SJSA1 (cell line): Measurements from ENCODE around the gene ZNF469. TPM values are rescaled to one million over a fixed set of nuclear protein-coding genes. Genes with fewer than 3 reads are reported as not detected.
"Not testable (repeated sequence)": the region's sequence is repeated elsewhere in the genome, so short reads cannot be mapped to it uniquely, and the experiment has no call there.

Source experiments
- DNase-seq, 2 experiments: peaks; one replicate each; pipeline ENCODE4 v3.0.0-alpha.2; 2015 to 2020; ENCODE audit warnings: low spot score in 2 of 2, low read depth in 1 of 2
- H3K27ac ChIP-seq: fragments of 250-450 bp; sonication (Bioruptor Pico); 2 replicates; pipeline ENCODE4 v1.5.1; 2020; ENCODE audit warnings: mild to moderate bottlenecking, moderate library complexity
- H3K27me3 ChIP-seq: fragments of 250-450 bp; sonication (Bioruptor Pico); replicated peaks from 2 replicates; pipeline ENCODE4 v1.5.1; 2020; ENCODE audit warnings: mild to moderate bottlenecking, moderate library complexity
- H3K36me3 ChIP-seq: fragments of 250-450 bp; sonication (Bioruptor Pico); 2 replicates; pipeline ENCODE4 v1.5.1; 2020; ENCODE audit warnings: mild to moderate bottlenecking
- H3K4me1 ChIP-seq: fragments of 250-450 bp; sonication (Bioruptor Pico); replicated peaks from 2 replicates; pipeline ENCODE4 v1.6.1; 2021; ENCODE audit warnings: mild to moderate bottlenecking
- H3K4me3 ChIP-seq: fragments of 250-450 bp; sonication (Bioruptor Pico); 2 replicates; pipeline ENCODE4 v1.5.1; 2020; ENCODE audit warnings: mild to moderate bottlenecking
- H3K9me3 ChIP-seq: fragments of 250-450 bp; sonication (Bioruptor Pico); replicated peaks from 2 replicates; pipeline ENCODE4 v1.5.1; 2020; ENCODE audit warnings: mild to moderate bottlenecking
- total RNA-seq: library from RNA; depleted of rRNA; stranded (reverse); fragments of >200 nt; shearing (Covaris generic); gene quantifications from 2 replicates; pipeline ENCODE4 v1.2.3, GENCODE V29; 2014

The ZNF469 gene
- total RNA-seq, 1 experiment from 2014 or later: 3.6 TPM

DNA sequence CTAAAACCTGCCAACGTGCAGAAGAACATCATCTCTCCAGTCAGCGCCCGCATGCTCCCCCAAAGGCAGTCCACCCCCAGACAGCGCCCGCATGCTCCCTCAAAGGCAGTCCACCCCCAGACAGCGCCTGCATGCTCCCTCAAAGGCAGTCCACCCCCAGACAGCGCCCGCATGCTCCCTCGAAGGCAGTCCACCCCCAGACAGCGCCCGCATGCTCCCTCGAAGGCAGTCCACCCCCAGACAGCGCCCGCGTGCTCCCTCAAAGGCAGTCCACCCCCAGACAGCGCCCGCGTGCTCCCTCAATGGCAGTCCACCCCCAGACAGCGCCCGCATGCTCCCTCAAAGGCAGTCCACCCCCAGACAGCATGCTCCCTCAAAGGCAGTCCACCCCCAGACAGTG is 22.4 kb upstream of the ZNF469 start:
- H3K27me3 ChIP-seq, H3K9me3 ChIP-seq, H3K4me3 ChIP-seq, H3K27ac ChIP-seq, H3K36me3 ChIP-seq, DNase-seq: not testable (repeated sequence)
- peaks cover 24% of the 10 kb centered on the region for H3K4me1 ChIP-seq

DNA sequence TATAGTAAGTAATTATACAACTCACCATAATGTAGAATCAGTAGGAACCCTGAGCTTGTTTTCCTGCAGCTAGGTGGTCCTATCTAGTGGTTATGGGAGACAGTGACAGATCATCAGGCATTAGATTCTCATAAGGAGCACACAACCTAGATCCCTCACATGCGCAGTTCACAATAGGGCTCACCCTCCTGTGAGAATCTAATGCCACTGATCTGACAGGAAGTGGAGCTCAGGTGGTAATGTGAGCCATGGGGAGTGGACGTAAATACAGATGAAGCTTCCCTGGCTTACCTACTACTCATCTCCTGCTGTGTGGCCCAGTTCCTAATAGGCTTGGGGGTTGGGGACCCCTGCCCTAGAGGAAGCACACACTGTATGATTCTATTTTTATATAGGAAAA is 21.8 kb upstream of the ZNF469 start:
- no peak overlapping the region for H3K4me3 ChIP-seq
- no peak for DNase-seq
- no peaks in the 10 kb centered on the region for H3K36me3 ChIP-seq
- H3K4me1 ChIP-seq: peaks cover 24% of the 10 kb centered on the region
- H3K27ac ChIP-seq: no peak overlapping the region
- no peaks in the 10 kb centered on the region for H3K27me3 ChIP-seq
- no peaks in the 10 kb centered on the region for H3K9me3 ChIP-seq

DNA sequence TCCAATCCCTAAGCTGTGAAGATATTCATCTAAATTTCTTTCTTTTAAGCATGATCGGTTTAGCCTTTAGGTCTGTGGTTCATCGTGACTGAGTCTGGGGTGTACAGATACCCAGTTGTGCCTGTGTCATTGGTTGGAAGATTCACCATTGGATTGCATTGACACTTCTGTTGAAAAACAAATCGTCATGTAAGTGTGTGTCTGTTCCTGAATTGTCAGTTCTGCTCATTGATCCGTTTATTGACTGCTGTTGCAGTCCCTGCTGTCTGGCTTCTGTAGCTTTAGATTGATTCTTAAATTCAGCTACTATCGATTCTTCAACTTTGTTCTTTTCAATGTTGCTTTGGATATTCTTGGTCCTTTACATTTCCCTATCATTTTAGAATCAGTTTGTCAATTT is 21.0 kb upstream of the ZNF469 start:
- Histone ChIP-seq H3K9me3 (no peaks in the 10 kb centered on the region), H3K27ac (no peak overlapping the region), H3K27me3 (no peaks in the 10 kb centered on the region), H3K4me3 (no peak overlapping the region), H3K36me3 (no peaks in the 10 kb centered on the region), H3K4me1 (peaks cover 19% of the 10 kb centered on the region)
- no peak for DNase-seq

DNA sequence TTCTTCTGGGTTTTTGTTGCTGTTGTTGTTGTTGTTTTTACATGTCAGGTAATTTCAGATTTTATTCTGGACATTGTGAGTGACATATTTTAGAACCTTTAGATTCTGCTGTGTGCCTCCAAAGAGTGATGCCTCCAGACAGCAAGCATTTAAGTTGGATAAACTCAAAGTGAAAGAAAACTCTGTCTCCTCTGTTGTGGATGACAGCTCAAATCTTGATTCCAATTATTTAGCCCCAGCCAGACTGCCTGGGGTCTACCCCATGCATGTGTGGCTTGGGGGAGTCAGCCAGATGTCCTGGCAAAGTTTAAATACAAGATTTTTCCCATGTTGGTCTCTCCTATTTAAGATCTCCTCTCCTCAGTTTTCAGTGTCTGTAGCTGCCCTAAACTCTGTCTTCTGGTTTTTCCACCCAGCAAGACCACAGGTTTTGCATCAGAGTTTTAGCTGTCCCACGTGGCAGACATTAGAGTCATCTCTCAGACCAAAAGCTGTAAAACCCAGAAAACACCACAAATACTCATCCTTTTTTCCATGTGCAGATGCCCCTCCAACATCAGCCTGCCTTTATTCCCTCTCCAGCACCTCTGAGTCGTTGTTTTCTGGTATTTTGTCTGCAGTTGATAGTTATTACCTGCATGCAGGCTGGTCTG is 19.4 kb upstream of the ZNF469 start:
- DNase-seq: no peak
- Histone ChIP-seq H3K4me3 (no peak overlapping the region), H3K9me3 (no peaks in the 10 kb centered on the region), H3K36me3 (no peaks in the 10 kb centered on the region), H3K27ac (no peak overlapping the region), H3K4me1 (peaks cover 4% of the 10 kb centered on the region), H3K27me3 (no peaks in the 10 kb centered on the region)

DNA sequence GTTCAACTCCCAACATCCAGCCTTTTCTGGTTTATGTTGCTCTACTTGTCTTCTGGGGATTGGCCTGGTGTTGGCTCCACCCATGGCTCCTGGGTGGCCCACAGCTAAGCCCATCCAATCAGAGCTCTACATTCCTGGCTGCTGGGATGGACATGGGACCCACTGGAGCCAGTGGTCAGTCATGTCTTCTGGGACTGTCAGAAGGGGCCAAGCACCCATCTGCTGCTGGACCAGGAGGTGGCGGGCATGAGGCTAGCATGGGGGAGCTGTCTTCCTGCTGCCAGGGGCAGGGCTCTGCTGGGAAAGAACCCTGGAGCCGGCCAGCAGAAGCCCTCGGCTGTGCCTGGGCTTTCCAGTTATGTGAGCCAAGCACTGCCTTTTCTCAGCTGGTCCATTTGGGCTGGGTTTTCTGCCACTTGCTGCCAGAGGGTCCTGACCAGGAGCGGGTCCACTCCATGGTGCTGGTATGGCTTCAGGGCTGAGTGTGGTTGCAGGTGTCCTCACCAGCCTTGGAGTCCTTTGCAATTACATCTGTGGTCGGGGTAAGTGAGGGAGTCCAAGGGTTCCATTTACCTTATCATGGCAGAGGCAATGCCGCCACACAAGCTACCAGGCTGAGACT is 17.4 kb upstream of the ZNF469 start:
- DNase-seq: no peak
- no peaks in the 10 kb centered on the region for H3K4me1 ChIP-seq
- H3K4me3 ChIP-seq: no peak overlapping the region
- no peak overlapping the region for H3K27ac ChIP-seq
- H3K27me3 ChIP-seq: no peaks in the 10 kb centered on the region
- H3K9me3 ChIP-seq: no peaks in the 10 kb centered on the region
- no peaks in the 10 kb centered on the region for H3K36me3 ChIP-seq

DNA sequence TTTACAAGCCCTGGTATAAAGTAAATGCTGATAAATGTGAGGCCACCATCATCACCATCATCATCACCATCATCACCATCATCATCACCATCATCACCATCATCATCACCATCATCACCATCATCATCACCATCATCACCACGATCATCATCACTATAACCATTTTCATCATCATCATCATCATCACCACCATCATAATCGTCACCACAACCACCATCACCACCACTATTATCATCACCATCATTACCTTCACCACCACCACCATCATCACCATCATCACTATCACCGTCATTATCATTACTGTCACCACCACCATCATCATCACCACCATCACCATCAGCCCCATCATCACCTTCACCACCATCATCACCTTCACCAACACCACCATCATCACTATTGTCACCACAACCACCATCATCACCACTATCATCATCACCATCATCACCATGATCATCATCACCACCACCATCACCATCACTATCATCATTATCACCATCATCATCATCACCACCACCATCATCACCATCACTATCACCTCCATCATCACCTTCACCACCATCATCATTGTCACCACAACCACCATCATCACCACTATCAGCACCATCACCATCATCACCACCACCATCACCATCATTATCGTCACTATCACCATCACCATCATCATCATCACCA is 16.6 kb upstream of the ZNF469 start:
- H3K27ac ChIP-seq: no peak overlapping the region
- DNase-seq: no peak

DNA sequence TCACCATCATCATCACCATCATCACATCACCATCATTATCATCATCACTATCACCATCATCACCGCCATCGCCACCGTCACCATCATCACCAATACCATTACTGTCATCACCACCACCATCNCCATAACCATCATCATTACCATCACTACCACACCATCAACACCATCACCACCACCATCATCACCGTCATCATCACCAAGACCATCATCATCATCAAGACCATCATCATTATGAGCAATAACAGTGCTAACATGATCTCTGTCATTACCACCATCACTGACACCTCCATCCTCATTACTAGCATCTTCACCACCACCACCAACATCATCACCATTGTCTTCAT is 16.1 kb upstream of the ZNF469 start:
- no peaks in the 10 kb centered on the region for H3K4me1 ChIP-seq
- H3K9me3 ChIP-seq: no peaks in the 10 kb centered on the region
- H3K4me3 ChIP-seq: no peak overlapping the region
- H3K36me3 ChIP-seq: no peaks in the 10 kb centered on the region
- H3K27me3 ChIP-seq: no peaks in the 10 kb centered on the region
- no peak overlapping the region for H3K27ac ChIP-seq
- DNase-seq: no peak

More for the DNA sequence above, 16.6 kb upstream of the ZNF469 start:
- Histone ChIP-seq H3K27me3 (no peaks in the 10 kb centered on the region), H3K9me3 (no peaks in the 10 kb centered on the region), H3K4me3 (no peak overlapping the region), H3K4me1 (no peaks in the 10 kb centered on the region), H3K36me3 (no peaks in the 10 kb centered on the region)

DNA sequence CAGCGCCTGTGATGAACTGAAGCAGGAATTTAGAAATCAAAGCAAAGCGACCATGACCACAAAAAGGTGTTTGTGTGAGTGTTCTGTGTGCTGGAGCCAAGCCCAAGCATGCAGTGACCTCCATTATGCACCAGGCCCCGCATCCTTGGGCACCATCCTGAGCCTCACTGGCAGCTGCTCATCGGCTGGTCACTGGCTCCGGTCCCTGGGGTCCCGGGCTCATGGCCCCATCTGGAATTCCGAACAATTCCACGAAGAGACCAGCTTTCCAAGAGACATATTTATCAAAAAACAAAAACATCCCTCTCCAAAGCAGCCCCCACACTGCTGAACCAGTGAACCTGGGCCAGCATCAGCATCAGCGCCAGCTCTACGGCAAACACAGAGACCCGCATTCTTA is 15.2 kb upstream of the ZNF469 start:
- no peak for DNase-seq
- H3K4me1 ChIP-seq: no peaks in the 10 kb centered on the region
- H3K27ac ChIP-seq: no peak overlapping the region
- H3K36me3 ChIP-seq: no peaks in the 10 kb centered on the region
- no peak overlapping the region for H3K4me3 ChIP-seq
- no peaks in the 10 kb centered on the region for H3K9me3 ChIP-seq
- H3K27me3 ChIP-seq: no peaks in the 10 kb centered on the region

DNA sequence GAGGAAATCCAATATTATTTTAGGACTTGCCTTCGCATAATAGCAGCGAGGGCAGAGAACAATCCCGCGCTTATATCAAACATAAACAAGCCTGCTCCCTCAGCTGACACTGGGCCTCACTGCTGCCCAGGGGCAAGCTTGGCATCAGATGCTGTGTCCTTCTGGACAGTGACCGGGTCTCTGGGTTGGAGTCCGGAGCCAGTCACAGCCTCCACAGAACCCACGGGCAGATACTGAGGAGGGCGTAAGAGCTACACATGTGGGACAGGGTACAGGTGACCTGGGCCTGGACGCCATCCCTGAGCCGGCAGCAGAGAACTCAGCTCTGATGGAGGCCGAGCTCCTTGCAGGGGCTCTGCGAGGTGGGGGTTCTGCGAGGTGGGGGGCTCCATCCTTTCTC is 14.7 kb upstream of the ZNF469 start:
- DNase-seq: no peak
- H3K4me1 ChIP-seq: no peaks in the 10 kb centered on the region
- H3K27me3 ChIP-seq: no peaks in the 10 kb centered on the region
- H3K4me3 ChIP-seq: no peak overlapping the region
- no peak overlapping the region for H3K27ac ChIP-seq
- H3K36me3 ChIP-seq: no peaks in the 10 kb centered on the region
- no peaks in the 10 kb centered on the region for H3K9me3 ChIP-seq

DNA sequence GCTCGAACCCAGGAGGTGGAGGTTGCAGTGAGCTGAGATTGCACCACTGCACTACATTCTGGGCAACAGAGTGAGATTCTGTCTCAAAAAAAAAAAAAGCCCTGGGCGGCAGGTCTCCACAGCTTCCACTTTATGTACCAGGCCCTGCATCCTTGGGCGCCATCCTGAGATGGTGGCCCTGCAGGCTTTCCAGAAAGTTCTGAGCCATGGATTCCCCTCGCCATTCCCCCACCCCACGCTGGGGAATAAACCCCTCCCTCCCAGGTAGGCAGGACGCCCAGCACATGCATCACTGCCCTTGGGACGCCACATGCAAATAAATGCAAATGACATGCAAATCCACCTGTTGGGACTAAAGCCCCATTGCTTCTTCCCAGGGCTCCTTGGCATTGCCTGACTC is 13.8 kb upstream of the ZNF469 start:
- no peak overlapping the region for H3K4me3 ChIP-seq
- H3K27ac ChIP-seq: no peak overlapping the region
- no peaks in the 10 kb centered on the region for H3K36me3 ChIP-seq
- H3K4me1 ChIP-seq: no peaks in the 10 kb centered on the region
- no peaks in the 10 kb centered on the region for H3K9me3 ChIP-seq
- H3K27me3 ChIP-seq: no peaks in the 10 kb centered on the region
- no peak for DNase-seq

DNA sequence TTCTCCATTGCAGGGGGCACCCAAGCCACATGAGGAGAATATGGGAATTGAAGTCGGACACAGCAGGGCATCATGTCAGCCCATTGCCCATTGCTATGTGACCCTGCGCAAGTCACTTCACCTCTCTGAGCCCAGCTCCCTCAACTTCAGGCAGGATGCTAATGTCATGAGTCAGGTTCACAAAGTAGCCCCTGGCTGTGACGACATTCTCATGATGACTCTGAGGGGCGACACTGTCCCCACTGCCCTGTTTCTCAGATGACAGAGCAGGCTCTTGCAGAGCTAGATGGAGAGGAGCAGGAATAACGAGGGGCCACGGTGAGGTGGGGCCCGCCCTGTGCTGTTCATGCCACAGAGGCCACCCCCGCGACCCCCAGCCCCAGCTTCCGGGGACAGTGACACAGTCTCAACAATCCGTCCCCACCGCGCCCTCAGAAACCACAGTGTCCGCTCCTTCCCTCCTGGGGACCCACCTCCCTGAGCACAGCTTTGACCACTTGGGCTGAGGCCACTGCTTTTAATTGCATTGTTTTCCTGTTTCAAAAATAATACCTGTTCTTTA is 13.2 kb upstream of the ZNF469 start:
- Histone ChIP-seq H3K4me3 (no peak overlapping the region), H3K27ac (no peak overlapping the region), H3K36me3 (no peaks in the 10 kb centered on the region), H3K4me1 (no peaks in the 10 kb centered on the region), H3K9me3 (no peaks in the 10 kb centered on the region), H3K27me3 (no peaks in the 10 kb centered on the region)
- DNase-seq: no peak

DNA sequence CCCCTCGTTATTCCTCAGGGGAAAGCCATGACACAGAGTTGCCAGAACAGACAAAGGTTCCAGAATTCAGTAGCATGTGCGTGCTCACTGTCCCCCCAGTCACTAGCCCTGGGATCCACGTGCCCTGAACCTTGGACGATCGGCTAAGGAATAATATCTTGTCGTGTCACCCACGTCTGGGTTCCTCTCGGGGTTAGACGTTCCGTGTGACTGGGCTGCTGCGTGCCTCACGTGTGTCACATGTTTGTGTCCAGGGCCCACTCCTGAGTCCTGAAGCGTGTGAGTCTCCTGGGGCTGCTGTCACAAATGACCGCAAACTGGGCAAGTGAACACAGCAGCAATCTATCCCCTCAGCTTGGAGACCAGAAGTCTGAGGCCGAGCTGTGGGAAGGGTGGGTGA is 12.4 kb upstream of the ZNF469 start:
- no peak for DNase-seq
- H3K4me3 ChIP-seq: no peak overlapping the region
- no peaks in the 10 kb centered on the region for H3K36me3 ChIP-seq
- H3K9me3 ChIP-seq: no peaks in the 10 kb centered on the region
- H3K4me1 ChIP-seq: no peaks in the 10 kb centered on the region
- no peak overlapping the region for H3K27ac ChIP-seq
- H3K27me3 ChIP-seq: no peaks in the 10 kb centered on the region

DNA sequence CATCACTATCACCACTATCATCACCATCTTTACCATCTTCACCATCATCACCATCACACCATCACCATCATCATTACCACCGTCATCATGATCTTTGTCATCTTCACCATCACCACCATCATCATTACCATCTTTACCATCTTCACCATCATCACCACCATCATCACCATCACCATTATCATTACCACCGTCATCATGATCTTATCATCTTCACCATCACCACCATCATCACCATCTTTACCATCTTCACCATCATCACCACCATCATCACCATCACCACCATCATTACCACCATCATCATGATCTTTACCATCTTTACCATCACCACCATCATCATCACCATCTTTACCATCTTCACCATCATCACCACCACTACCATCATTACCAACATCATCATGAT is 10.2 kb upstream of the ZNF469 start:
- Histone ChIP-seq H3K9me3 (no peaks in the 10 kb centered on the region), H3K4me1 (no peaks in the 10 kb centered on the region), H3K27ac (no peak overlapping the region), H3K4me3 (no peak overlapping the region), H3K27me3 (no peaks in the 10 kb centered on the region), H3K36me3 (no peaks in the 10 kb centered on the region)
- DNase-seq: no peak

DNA sequence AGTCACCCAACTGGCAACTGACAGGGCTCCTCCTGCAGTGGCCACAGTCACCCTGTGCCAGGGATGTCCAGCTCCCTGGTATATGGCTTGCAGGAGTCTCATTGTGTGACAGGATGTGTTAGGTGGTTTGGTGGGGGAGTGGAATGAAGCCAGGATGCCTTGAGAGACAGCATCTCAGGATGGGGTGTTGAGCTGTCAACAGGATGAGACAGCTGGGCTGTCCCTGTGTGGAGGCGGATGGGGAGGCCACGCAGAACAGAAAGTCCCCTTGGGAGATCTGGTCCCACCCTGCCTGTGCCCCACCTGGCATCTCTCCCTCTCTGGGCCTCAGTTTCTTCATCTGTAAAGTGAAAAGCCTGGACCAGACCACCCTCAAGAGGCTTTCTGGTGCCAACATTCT is 9.5 kb upstream of the ZNF469 start:
- no peak overlapping the region for H3K4me3 ChIP-seq
- no peak overlapping the region for H3K27ac ChIP-seq
- no peaks in the 10 kb centered on the region for H3K36me3 ChIP-seq
- no peak for DNase-seq
- no peaks in the 10 kb centered on the region for H3K27me3 ChIP-seq
- no peaks in the 10 kb centered on the region for H3K9me3 ChIP-seq
- H3K4me1 ChIP-seq: no peaks in the 10 kb centered on the region
